Measurements from ENCODE around the gene GGACT. TPM values are rescaled to one million over a fixed set of nuclear protein-coding genes. Genes with fewer than 3 reads are reported as not detected.

GGACT gene
- total and polyA plus RNA-seq, 2 experiments from 2014 or later: 0.24 to 1.0 TPM

- Histone ChIP-seq H2AFZ (no peak overlapping the region), H3K36me3 (ENCODE audit: insufficient read depth) (no peaks in the 10 kb centered on the region), H3K27ac (ENCODE audit: low read depth) (no peak overlapping the region), H3F3A (replicated peaks; ENCODE audit: low read depth) (no peaks in the 10 kb centered on the region), H3K4me1 (ENCODE audit: insufficient read depth) (peaks cover 16% of the 10 kb centered on the region; the same call in 1 of the 2 replicates), H3K4me2 (no peak overlapping the region), H3K4me3 (no peak overlapping the region), H3K79me2 (replicated peaks; ENCODE audit: insufficient read depth) (no peaks in the 10 kb centered on the region), H3K27me3 (ENCODE audit: insufficient read depth) (no peaks in the 10 kb centered on the region), H4K20me1 (replicated peaks; ENCODE audit: insufficient read depth) (no peaks in the 10 kb centered on the region), H3K9me2 (ENCODE audit: insufficient read depth) (0 out of 2 replicates have a peak, but pooled peaks cover 3% of the 10 kb centered on the region)
- ATAC-seq: no peak
- Mint-ChIP-seq H3K27ac (no peak overlapping the region), H3K27me3 (ENCODE audit: insufficient read depth, low read depth, poor library complexity) (peaks cover 2% of the 10 kb centered on the region), H3K9me3 (no peaks in the 10 kb centered on the region), H3K4me3 (no peak overlapping the region), H3K4me1 (peaks cover 35% of the 10 kb centered on the region), H3K36me3 (ENCODE audit: low read depth) (peaks cover 3% of the 10 kb centered on the region; the same call in 1 of the 3 replicates)
- no peak for TF ChIP-seq ZNF462 (CRISPR knock-in tag; IDR thresholded peaks at IDR 0.05)
- no peak for TF ChIP-seq EZH2phosphoT487 (IDR thresholded peaks at IDR 0.05; ENCODE audit: unreplicated experiment)
- TF ChIP-seq ZNF114 (CRISPR knock-in tag; IDR thresholded peaks at IDR 0.05): no peak
- no peak for TF ChIP-seq POLR2AphosphoS5 (IDR thresholded peaks at IDR 0.05; ENCODE audit: low read depth)
- no peak for TF ChIP-seq CREB1 (CRISPR knock-in tag; IDR thresholded peaks at IDR 0.05; ENCODE audit: low read depth)
- no peak for TF ChIP-seq ZNF331 (CRISPR knock-in tag; IDR thresholded peaks at IDR 0.05; ENCODE audit: low read depth)
- TF ChIP-seq NANOG (IDR thresholded peaks at IDR 0.05; ENCODE audit: borderline replicate concordance): no peak
- DNase-seq (ENCODE audit: low spot score): no peak
Observed at GRCh38 chr13:100483841-100484381, 104.7 kb downstream of the GGACT start.

Data from GM23338 (cell line).